ENCODE measurements around the gene SAP30.
A peak's percentile ranks its signal among the peaks of the same experiment; 100 is the strongest.

The SAP30 gene

GRCh38 chr4:173414456-173414855 lies 43.7 kb downstream of the SAP30 start:
- CTCF ChIA-PET = interaction anchor here (0.8 to 8.4 kb wide), 2 partner anchors 11 to 95 kb away, joined by 3 to 105 read pairs; no protein-coding TSS in a partner anchor
- no peaks in the 10 kb centered on the region for H3K36me3 Mint-ChIP-seq
- H3K27ac Mint-ChIP-seq = no peak overlapping the region
- no peak overlapping the region for H3K4me3 Mint-ChIP-seq
- H3K27me3 Mint-ChIP-seq = peaks cover 28% of the 10 kb centered on the region
- no peak for DNase-seq
- H3K9me3 Mint-ChIP-seq = no peaks in the 10 kb centered on the region
- H3K4me1 Mint-ChIP-seq = no peaks in the 10 kb centered on the region

GRCh38 chr4:173415092-173415491 lies 44.3 kb downstream of the SAP30 start:
- Mint-ChIP-seq H3K36me3 (no peaks in the 10 kb centered on the region), H3K27ac (no peak overlapping the region), H3K27me3 (peaks cover 28% of the 10 kb centered on the region), H3K4me1 (no peaks in the 10 kb centered on the region), H3K9me3 (no peaks in the 10 kb centered on the region), H3K4me3 (no peak overlapping the region)
- CTCF ChIA-PET = interaction anchor here (8.4 kb wide), 1 partner anchor 95 kb away, joined by 105 read pairs; no protein-coding TSS in a partner anchor
- DNase-seq = no peak

GRCh38 chr4:173415885-173416653 lies 45.3 kb downstream of the SAP30 start:
- Mint-ChIP-seq H3K27me3 (peaks cover 28% of the 10 kb centered on the region), H3K9me3 (no peaks in the 10 kb centered on the region), H3K36me3 (no peaks in the 10 kb centered on the region), H3K4me3 (no peak overlapping the region), H3K27ac (no peak overlapping the region), H3K4me1 (peaks cover 8% of the 10 kb centered on the region)
- DNase-seq = no peak
- CTCF ChIA-PET = interaction anchor here (0.6 to 8.4 kb wide), 12 partner anchors 34 to 402 kb away, joined by 3 to 105 read pairs (median 3); no protein-coding TSS in a partner anchor

- H3K4me3 Mint-ChIP-seq = no peak overlapping the region
- no peaks in the 10 kb centered on the region for H3K36me3 Mint-ChIP-seq
- H3K27ac Mint-ChIP-seq = no peak overlapping the region
- H3K4me1 Mint-ChIP-seq = peaks cover 8% of the 10 kb centered on the region
- peaks cover 22% of the 10 kb centered on the region for H3K27me3 Mint-ChIP-seq
- no peaks in the 10 kb centered on the region for H3K9me3 Mint-ChIP-seq
- CTCF ChIA-PET = interaction anchor here (0.8 to 8.4 kb wide), 13 partner anchors 12 to 404 kb away, joined by 3 to 105 read pairs (median 4); no protein-coding TSS in a partner anchor
- DNase-seq = no peak
Measured at GRCh38 chr4:173417833-173418232, 47.1 kb downstream of the SAP30 start.

GRCh38 chr4:173418639-173419038 lies 47.9 kb downstream of the SAP30 start:
- Mint-ChIP-seq H3K4me3 (no peak overlapping the region), H3K9me3 (peaks cover under 1% of the 10 kb centered on the region), H3K4me1 (peaks cover 8% of the 10 kb centered on the region), H3K27ac (no peak overlapping the region), H3K36me3 (no peaks in the 10 kb centered on the region), H3K27me3 (peaks cover 20% of the 10 kb centered on the region)
- no peak for DNase-seq
- CTCF ChIA-PET = interaction anchor here (0.9 to 8.4 kb wide), 14 partner anchors 11 to 405 kb away, joined by 3 to 105 read pairs (median 4); no protein-coding TSS in a partner anchor

- no peak for DNase-seq
- Mint-ChIP-seq H3K4me3 (no peak overlapping the region), H3K27ac (no peak overlapping the region), H3K27me3 (peaks cover 13% of the 10 kb centered on the region), H3K4me1 (peaks cover 16% of the 10 kb centered on the region), H3K9me3 (peaks cover 3% of the 10 kb centered on the region), H3K36me3 (peaks cover 3% of the 10 kb centered on the region)
- CTCF ChIA-PET = interaction anchor here (0.7 to 5.1 kb wide), 32 partner anchors 10 to 410 kb away, joined by 3 to 59 read pairs (median 4); no protein-coding TSS in a partner anchor
Measured at GRCh38 chr4:173420324-173420752, 49.6 kb downstream of the SAP30 start.

GRCh38 chr4:173420801-173421200 lies 50.0 kb downstream of the SAP30 start:
- H3K9me3 Mint-ChIP-seq = peaks cover 3% of the 10 kb centered on the region
- CTCF ChIA-PET = interaction anchor here (0.7 to 5.1 kb wide), 32 partner anchors 10 to 410 kb away, joined by 3 to 59 read pairs (median 4); no protein-coding TSS in a partner anchor
- peaks cover 20% of the 10 kb centered on the region for H3K4me1 Mint-ChIP-seq
- H3K27ac Mint-ChIP-seq = no peak overlapping the region
- H3K27me3 Mint-ChIP-seq = peaks cover 13% of the 10 kb centered on the region
- H3K36me3 Mint-ChIP-seq = peaks cover 3% of the 10 kb centered on the region
- H3K4me3 Mint-ChIP-seq = no peak overlapping the region
- DNase-seq = no peak

- Mint-ChIP-seq H3K4me3 (no peak overlapping the region), H3K27ac (no peak overlapping the region), H3K9me3 (peaks cover 3% of the 10 kb centered on the region), H3K4me1 (peaks cover 39% of the 10 kb centered on the region), H3K27me3 (no peaks in the 10 kb centered on the region), H3K36me3 (peaks cover 3% of the 10 kb centered on the region)
- CTCF ChIA-PET = interaction anchor here (0.8 to 3.4 kb wide), 5 partner anchors 11 to 411 kb away, joined by 3 to 13 read pairs (median 3); no protein-coding TSS in a partner anchor
- no peak for DNase-seq
Measured at GRCh38 chr4:173424899-173425805, 54.4 kb downstream of the SAP30 start.

GRCh38 chr4:173426064-173426463 lies 55.3 kb downstream of the SAP30 start:
- CTCF ChIA-PET = interaction anchor here (1.2 to 3.4 kb wide), 3 partner anchors 25 to 412 kb away, joined by 3 to 13 read pairs (median 3); no protein-coding TSS in a partner anchor
- Mint-ChIP-seq H3K27ac (peak overlapping the region; percentile 84), H3K4me1 (peaks cover 31% of the 10 kb centered on the region), H3K27me3 (peaks cover 5% of the 10 kb centered on the region), H3K36me3 (peaks cover 6% of the 10 kb centered on the region), H3K9me3 (peaks cover 6% of the 10 kb centered on the region), H3K4me3 (no peak overlapping the region)
- peak; percentile 52 for DNase-seq

All from activated naive CD4-positive, alpha-beta T cell treated with anti-CD3 and anti-CD28 coated beads, Interleukin-2, amount 10 ng/mL, durations not matched to agents 7 days and 5 days (primary cell).